HG02852 (cell line): ENCODE measurements around the gene IL18BP.

ENCODE experiments used
- ATAC-seq: cut with Tn5 transposase; IDR thresholded peaks from one replicate; pipeline ENCODE4 v1.9.1; 2021; ENCODE audit warnings: mild to moderate bottlenecking, moderate library complexity; ENCODE audit not compliant: unreplicated experiment

The IL18BP gene

DNA sequence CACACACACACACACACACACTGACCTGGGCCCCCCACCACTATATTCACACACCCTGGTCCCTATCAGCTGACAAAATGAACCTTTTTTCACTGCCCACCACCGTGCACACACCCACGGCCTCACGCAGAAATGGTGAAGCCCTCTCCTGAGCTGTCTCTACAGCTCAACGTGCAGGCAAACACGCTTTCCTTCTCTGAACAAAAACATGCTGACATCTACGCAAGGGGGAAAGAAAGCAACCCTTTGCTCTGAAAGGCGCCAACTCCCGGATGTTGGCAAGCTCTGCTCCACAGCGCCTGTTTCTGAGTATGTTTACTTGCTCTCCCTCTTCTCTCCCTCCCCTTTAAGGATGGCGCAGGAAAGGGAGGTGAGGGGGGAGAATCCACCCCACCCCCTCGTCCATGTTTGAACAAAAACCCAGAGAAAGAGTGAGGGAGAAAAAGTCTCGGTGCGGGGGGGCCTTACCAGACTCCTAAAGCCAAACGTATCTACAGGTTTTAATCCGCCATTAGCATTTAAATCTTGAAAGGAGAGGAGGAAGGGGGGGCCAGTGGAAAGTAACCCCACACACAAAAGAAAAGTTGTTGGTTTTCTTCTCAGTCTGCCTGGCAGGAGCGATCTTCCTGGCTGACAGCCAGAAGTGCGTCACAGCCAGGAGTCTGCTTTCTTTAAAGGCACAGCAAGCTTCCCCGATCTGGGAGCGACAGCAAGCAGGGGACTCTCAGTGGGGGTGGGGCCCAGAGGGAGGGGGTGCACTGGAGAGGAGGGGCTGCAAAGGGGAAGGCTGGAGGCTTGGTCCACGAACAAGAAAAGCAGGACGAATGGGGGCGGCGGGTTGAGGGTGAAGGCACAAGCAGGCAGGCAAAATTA lies 42.0 kb downstream of the IL18BP start:
- ATAC-seq, result no peak

DNA sequence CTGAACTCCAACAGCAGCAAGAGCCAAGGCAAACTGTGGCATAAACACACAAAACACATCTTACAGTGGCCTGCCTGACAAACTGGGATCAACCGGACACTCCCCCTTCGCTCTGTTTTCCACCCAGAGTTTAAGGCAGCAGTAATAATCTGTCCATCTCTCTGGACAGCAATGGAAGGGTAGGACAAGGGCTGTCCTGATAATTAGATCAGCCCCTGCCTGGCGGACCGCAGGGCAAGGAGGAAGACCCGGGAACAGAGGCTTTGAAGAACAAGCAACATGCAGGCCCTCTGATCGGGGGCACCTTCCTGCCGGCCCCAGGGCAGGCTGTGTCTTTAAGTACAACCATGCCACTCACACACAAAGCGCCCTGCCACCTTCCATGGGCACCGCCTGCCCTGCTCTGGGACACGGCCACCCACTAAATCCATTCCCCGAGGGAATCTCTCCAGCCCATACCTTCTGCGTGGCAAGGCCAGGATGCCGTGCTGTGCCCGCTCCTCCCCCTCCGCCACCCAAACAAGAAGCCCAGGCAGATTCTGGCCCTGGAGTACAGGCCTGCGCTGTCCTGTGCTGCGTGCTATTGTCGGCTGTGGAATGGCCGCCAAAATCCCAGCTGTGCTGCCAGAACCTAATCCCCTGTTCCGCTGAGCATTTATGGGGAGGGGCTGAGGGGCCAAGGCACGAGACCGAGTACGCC lies 42.8 kb downstream of the IL18BP start:
- ATAC-seq, result no peak

GRCh38 chr11:72042064-72042745 lies 43.5 kb downstream of the IL18BP start:
- no peak for ATAC-seq

DNA sequence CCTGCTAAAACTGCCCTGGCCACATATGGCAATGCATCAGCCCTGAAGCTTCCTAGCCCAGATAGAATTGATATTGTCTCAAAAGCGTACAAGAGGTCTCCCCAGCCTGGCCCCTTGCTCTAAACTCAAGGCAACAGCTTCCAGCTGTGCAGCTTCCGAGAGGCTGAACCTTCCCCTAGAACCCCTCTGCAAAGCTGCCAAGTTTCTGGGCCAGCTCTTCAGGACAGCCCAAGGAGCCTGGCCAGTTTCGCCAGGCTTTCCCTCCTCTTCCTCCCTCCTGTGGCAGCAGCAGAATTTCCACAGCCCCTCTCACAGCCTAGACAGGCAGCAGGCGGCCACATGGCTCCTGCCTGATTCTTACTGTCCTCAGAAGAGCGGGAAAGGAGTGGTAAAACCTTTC lies 47.1 kb downstream of the IL18BP start:
- no peak for ATAC-seq

DNA sequence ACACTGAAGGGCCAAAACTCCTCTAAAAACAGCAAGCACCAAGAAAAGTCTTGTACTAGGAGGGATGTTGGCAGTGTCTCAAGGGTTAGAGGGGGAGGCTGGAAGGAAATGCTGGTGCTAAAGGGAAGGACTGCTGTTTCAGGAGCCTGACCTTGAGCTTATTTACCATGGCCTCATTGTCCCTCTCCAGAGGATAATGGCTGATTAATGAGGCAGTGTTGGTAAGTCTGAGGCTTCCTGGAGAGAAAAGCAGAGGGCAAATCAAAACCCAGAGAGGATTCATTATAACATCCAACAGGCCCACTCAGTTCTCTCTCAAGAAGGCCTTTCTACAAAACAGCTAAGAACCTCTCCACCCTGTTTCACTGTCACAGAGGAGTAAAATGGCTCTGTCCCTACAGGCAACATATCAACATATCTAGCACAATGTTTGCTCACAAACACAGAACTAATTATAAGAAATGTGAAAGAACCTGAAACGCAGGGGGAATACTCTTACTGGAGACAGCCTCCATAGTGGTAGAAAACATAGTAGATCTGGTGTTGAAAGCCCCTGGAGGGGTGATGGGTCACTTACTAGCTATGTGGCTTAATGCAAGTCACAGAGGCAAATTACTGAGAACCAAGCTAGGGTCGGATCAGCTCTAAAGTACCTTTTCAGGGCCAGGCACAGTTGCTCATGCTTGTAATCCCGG lies 50.2 kb downstream of the IL18BP start:
- no peak for ATAC-seq
